Activated T-helper 9 cell treated with anti-CD3 and anti-CD28 coated beads, Interleukin-2, amount 50 U/mL, for 16 hours (primary cell): Measurements from ENCODE around the gene SAP30BP.
"Not testable (repeated sequence)": the region's sequence is repeated elsewhere in the genome, so short reads cannot be mapped to it uniquely, and the experiment has no call there.

Source experiments
- DNase-seq: peaks from one replicate; pipeline ENCODE4 v3.0.0-alpha.2; 2020; ENCODE audit warnings: low read depth

SAP30BP gene

DNA sequence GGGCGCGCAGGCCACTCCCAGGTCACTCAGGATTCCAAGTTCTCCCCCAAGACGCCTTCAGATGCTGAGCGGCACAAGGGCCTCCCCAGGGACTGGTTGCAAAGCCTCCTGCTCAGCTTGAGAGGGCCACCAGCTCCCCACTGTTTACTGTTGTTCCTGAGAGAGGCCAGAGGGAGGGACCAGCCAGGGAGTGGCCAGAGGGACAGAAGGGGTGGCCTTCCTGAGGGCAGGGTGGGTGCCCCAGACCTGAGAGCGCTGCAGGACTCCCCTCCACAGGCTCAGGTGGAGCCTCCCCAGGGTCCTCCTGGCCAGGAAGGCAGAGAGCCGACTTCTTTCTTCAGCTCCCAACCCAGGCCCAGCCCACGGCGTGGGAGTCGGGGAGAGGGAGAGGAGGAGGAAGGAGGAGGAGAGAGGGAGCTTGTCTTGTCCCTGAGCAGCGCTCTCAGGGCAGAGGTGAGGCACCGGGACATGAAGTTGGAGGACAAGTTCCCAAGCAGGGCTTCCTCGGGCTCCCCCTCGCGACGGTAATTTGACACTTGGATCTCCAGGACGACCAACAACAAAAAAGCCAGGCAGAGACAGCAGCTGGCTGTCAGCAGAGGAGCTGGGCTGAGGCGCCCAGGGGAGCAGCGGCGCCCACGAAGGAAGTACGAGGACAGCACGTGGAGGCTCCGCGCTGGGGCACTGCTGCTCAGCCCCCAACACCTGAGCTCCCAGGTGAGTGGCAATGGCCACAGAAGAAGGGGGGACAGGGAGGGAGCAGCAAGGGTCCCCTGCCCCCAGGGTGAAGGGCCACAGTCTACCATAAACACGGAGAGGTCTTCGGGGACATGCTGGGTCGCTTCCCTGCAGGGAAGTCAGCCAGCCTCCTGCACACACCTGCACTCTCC lies 33.4 kb upstream of the SAP30BP start:
- DNase-seq = peak; percentile 16

GRCh38 chr17:75634376-75634740 lies 32.8 kb upstream of the SAP30BP start:
- DNase-seq = no peak

GRCh38 chr17:75634754-75635609 lies 32.2 kb upstream of the SAP30BP start:
- no peak for DNase-seq

- no peak for DNase-seq
Observed at GRCh38 chr17:75635610-75636202, 31.4 kb upstream of the SAP30BP start.

DNA sequence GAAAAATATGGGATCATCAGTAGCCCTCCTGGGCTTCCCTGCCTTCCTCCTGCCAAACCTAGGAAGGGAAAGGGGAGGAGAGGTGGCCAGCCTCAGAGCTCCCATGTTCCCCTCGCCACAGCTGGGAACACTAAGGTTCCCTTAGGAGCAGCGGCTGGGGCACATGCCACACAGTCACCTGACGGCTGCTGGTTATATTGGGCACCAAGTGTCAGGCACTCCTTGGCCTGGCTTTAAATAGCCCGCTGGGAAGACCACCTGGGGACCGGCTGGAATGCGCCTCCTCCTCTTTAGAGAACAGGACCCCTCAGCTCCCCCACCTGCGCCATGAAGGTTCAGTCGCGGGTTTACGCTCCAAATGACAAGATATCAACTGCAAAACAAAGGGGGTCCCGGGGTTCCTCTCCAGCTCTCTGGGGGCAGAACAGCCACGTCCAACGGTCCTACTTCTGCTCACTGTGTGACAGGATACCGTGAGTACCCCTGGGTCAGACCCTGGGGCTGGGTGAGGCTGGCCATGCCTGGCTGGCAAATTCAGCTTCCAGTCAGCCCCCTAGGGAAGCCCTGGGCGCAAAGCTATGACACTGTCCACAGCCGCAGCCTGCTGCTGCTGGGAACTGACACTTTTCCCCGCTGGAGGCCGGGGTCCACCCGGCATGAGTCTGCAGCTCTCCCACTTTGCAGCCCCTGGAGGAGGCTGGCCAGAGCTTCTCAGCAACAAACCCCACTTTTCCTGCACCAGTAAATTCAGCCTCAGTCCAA lies 30.6 kb upstream of the SAP30BP start:
- DNase-seq = no peak

GRCh38 chr17:75637143-75637538 lies 30.0 kb upstream of the SAP30BP start:
- no peak for DNase-seq

GRCh38 chr17:75637551-75637950 lies 29.6 kb upstream of the SAP30BP start:
- no peak for DNase-seq

- not testable (repeated sequence) for DNase-seq
Observed at GRCh38 chr17:75638039-75638438, 29.1 kb upstream of the SAP30BP start.

DNA sequence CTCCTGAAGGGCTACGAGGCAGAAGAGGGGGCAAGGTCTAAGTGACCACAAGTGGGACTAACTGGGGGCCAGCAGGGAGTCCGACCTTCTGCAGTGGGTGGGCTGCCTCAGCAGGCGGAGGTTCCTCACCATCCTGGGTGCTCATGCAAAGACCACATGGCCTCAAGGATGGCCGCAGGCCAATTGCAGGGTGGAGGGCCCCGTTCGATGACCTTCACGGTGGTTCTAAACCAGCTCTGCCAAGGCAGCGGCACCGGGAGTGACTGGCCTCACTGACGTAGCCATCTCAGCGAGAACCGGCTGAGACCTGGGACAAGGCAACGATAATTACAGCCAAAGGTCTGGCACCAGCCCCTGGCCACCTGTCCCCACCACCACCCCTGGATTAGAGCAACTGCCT lies 28.2 kb upstream of the SAP30BP start:
- DNase-seq = no peak

GRCh38 chr17:75639327-75639726 lies 27.8 kb upstream of the SAP30BP start:
- no peak for DNase-seq

DNA sequence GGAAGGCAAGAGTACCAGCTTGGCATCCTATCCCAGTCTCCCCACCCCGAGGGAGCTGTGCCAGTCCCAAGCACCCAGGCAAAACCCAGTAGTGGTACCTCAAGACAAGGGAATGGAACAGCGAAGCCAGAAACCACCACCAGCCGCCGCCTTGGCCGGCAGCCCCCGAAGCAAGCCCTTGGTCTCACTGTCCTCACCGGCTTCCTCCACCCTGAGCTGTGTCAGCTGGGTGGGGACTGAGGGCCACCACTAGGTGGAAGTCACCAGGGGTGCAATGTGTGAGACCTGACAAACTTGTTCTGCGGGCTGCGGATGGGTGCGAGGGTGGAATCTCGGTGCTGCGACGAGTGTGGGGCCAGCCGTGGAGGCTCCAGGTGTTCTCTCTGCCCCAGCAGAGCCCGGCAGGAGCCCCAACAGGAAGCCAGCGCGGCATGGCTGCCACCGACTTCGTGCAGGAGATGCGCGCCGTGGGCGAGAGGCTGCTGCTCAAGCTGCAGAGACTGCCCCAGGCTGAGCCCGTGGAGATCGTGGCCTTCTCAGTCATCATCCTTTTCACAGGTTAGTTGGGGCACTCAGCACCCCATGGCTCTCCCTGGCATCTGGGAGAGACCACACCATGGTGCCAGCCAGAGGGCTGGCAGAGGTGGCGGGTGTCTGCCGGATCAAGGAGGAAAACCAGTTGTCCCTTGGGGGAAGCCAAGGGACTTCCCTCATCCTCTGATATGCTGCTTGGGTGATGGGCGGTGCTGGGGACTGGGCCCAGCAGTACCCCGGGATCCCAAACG lies 27.2 kb upstream of the SAP30BP start:
- DNase-seq = no peak

DNA sequence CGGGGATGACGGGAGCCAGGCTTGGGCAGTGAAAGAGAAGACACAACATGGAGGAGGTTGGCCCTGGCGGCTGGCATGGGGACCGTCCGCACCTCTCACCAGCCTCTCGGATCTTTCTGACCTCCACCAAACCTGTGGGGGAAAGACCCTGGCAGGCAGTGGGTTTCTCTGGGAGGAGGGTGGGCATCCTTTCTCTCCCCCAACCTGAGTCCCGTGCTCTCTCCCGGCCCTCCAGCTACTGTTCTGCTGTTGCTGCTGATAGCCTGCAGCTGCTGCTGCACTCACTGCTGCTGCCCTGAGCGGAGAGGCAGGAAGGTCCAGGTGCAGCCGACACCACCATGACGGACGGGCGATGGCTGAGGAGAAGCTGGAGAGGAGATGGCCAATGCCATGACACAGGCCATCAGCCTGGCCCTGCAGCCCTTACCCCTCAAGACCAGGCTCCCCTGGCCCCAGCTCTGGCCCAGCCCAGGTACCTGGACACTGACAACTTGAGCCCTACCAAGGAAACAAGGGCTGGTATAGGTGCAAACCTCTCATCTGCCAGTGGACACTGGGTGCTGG lies 26.5 kb upstream of the SAP30BP start:
- DNase-seq = no peak

DNA sequence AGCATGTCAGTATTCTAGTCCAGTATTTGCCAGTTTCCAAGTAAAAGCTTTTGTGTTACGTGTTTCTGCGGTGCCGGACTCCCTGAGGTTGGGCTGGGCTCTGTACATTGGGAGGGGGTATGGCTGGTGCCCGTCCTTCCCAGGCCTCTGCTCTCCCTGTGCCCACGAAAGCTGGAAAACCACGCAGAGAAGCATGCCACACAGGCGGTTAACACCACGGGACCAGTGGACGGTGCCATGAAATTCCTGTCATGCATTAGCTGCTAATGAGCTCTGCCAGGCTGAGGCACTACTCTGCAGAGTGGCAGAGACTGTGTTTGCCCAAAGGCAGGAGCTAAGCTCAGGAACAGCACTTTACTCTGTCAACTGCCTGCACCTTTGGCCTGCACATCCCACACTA lies 25.8 kb upstream of the SAP30BP start:
- no peak for DNase-seq

- DNase-seq = no peak
Observed at GRCh38 chr17:75642182-75642783, 24.9 kb upstream of the SAP30BP start.

GRCh38 chr17:75642784-75643642 lies 24.1 kb upstream of the SAP30BP start:
- no peak for DNase-seq

- no peak for DNase-seq
Observed at GRCh38 chr17:75643643-75644017, 23.5 kb upstream of the SAP30BP start.

- DNase-seq = no peak
Observed at GRCh38 chr17:75645501-75645888, 21.6 kb upstream of the SAP30BP start.

GRCh38 chr17:75645889-75646637 lies 21.1 kb upstream of the SAP30BP start:
- DNase-seq = no peak

- DNase-seq = no peak
Observed at GRCh38 chr17:75646638-75646992, 20.5 kb upstream of the SAP30BP start.
